GM06990 (cell line): ENCODE data around the gene GHITM.
"Not testable (repeated sequence)": the region's sequence is repeated elsewhere in the genome, so short reads cannot be mapped to it uniquely, and the experiment has no call there.

Experiments
- DNase-seq: peaks from one replicate; pipeline ENCODE4 v3.0.0-alpha.2; 2011; ENCODE audit not compliant: insufficient read length; ENCODE audit errors: extremely low read depth
- H3K27me3 ChIP-seq: replicated peaks from 2 replicates; pipeline ENCODE4 v1.6.0; 2011; ENCODE audit warnings: low read length; ENCODE audit not compliant: control insufficient read depth, insufficient read depth
- H3K36me3 ChIP-seq: 2 replicates; pipeline ENCODE4 v1.5.1; 2011; ENCODE audit warnings: low read length; ENCODE audit not compliant: control insufficient read depth, insufficient read depth
- H3K4me3 ChIP-seq: replicated peaks from 2 replicates; pipeline ENCODE4 v1.5.1; 2011; ENCODE audit warnings: low read depth, mild to moderate bottlenecking, control low read depth, low read length
- TF ChIP-seq, protein P1 (sequence below): IDR thresholded peaks from 2 replicates; pipeline ENCODE4 v1.5.1; 2011; ENCODE audit warnings: low read length, control low read depth, mild to moderate bottlenecking, inconsistent platforms; ENCODE audit not compliant: insufficient read depth, poor library complexity, severe bottlenecking

GHITM gene

DNA sequence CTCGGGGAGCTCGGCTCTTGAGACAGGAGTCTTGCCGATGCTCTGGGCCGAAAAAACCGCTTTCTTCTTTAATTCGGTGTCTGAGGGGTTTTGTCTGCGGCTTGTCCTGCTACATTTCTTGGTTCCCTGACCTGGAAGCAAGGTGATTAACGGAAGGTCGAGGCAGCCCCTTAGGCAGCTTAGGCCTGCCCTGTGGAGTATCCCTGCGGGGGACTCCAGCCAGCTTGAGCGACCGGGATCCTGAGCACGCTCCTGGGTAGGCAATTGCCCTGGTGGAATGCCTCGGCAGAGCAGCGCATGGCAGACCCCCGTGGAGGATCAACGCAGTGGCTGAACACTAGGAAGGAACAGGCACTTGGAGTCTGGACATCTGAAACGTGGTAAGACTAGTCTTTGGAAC, 30.5 kb upstream of the GHITM start:
- Histone ChIP-seq H3K4me3 (no peak overlapping the region), H3K36me3 (no peaks in the 10 kb centered on the region), H3K27me3 (no peaks in the 10 kb centered on the region; the same call in 1 of the 2 replicates)
- no peak for DNase-seq
- TF ChIP-seq, protein P1, sequence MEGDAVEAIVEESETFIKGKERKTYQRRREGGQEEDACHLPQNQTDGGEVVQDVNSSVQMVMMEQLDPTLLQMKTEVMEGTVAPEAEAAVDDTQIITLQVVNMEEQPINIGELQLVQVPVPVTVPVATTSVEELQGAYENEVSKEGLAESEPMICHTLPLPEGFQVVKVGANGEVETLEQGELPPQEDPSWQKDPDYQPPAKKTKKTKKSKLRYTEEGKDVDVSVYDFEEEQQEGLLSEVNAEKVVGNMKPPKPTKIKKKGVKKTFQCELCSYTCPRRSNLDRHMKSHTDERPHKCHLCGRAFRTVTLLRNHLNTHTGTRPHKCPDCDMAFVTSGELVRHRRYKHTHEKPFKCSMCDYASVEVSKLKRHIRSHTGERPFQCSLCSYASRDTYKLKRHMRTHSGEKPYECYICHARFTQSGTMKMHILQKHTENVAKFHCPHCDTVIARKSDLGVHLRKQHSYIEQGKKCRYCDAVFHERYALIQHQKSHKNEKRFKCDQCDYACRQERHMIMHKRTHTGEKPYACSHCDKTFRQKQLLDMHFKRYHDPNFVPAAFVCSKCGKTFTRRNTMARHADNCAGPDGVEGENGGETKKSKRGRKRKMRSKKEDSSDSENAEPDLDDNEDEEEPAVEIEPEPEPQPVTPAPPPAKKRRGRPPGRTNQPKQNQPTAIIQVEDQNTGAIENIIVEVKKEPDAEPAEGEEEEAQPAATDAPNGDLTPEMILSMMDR = no peak

DNA sequence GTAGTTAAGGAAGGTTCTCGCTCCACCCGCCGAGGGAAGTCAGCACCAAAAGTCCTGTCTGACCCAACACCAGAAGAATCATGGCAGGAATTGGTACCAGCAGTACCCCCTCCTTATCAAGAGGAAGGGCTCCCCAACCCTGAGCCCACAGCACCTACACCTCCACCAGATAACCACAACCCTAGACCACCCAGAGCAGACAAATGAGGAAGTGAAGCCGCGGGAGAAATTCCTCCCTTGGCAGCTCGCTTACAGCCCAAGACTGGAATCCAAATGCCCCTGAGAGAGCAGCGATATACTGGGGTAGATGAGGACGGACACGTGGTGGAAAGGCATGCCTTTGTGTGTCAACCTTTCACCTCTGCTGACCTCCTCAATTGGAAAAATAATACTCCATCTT, 29.5 kb upstream of the GHITM start:
- not testable (repeated sequence) for H3K4me3 ChIP-seq, DNase-seq, H3K27me3 ChIP-seq, H3K36me3 ChIP-seq

DNA sequence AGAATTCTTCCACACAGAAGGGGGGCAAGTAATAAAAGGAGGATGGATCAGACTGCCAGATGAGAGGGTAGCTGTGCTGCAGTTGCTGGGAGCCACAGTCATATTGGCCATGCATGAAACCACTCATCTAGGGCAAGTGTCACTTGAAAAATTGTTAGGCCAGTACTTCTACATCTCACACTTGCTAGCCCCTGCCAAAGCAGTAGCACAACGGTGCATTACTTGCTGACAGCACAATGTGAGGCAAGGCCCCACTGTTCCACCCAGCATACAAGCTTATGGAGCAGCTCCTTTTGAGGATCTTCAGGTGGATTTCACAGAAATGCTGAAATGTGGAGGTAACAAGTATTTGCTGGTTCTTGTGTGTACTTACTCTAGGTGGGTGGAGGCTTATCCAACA, 25.8 kb upstream of the GHITM start:
- H3K36me3 ChIP-seq, H3K27me3 ChIP-seq, DNase-seq, H3K4me3 ChIP-seq: not testable (repeated sequence)

DNA sequence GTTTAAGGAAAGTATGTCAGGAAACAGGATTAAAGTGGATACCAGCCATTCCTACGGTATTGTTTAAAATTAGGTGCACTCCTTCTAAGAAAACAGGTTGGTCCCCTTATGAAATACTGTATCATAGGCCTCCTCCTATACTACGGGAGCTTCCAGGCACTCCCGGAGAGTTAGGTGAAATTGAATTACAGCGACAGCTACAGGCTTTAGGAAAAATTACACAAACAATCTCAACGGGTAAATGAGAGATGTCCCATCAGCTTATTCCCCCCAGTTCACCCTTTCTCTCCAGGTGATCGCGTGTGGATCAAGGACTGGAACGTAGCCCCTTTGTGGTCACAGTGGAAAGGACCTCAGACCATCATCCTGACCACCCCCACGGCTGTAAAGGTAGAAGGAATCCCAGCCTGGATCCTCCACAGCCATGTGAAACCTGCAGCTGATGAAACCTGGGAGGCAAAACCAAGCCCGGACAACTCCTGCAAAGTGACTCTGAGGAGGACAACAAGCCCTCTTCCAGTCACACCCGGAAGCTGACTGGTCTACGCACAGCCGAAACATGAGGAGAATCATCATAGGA, 25.1 kb upstream of the GHITM start:
- H3K4me3 ChIP-seq = no peak overlapping the region
- H3K27me3 ChIP-seq = no peaks in the 10 kb centered on the region
- no peak for DNase-seq
- TF ChIP-seq, protein P1 = peak; percentile 39
- H3K36me3 ChIP-seq = no peaks in the 10 kb centered on the region

DNA sequence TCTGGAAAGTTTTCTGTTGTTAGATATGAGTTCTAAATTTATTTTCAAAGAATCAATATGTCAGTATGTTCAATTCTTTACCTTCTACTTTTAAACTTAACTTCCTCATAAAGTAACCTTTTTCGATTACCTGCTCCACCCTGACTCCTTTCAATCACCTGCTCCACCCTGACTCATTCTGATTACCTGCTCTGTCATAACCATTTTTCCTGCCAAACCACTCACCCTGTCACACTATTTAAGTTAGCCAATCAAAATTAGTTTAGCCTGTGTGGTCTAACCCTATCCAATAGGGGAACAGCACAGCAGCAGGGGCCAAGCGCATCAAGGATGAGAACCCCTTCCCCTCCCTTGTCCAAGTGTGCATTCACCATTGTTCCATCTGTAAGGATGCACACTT, 22.1 kb upstream of the GHITM start:
- H3K27me3 ChIP-seq, DNase-seq, H3K36me3 ChIP-seq, H3K4me3 ChIP-seq: not testable (repeated sequence)

DNA sequence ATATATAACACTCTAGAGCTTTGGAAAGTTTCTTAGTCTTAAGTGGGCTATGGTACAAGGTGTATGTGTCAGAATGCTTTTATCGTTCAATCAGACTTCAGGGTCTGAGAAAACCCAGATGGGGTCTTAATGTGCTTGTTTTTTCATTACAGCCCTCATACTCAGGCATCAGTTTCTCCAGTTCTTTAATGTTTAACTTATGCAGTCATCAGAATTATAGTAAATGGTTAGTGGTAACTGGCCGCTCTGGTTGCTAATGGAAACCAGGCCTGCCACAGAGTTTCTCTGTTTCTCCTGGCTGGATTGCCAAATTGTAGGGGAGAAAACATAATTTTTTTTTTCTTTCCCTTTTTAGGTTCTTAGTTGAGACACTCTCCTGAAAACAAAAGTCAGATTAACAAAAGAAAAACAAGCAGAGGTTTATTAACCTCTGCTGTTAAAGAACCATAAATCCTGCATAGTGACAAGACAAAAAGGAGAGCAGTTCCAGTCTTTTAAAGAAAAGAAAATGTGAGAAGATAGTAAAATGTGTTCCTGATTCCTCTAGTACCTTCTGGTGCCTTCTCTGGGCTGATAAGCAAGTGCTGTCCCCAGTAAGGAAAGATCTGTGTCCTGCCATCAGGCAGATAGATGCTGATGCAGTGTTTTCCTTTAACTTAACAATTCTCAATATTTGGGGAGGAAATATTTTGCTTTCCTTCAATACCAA, 21.5 kb upstream of the GHITM start:
- Histone ChIP-seq H3K4me3 (no peak overlapping the region), H3K27me3 (no peaks in the 10 kb centered on the region), H3K36me3 (no peaks in the 10 kb centered on the region)
- TF ChIP-seq, protein P1 = no peak
- no peak for DNase-seq

DNA sequence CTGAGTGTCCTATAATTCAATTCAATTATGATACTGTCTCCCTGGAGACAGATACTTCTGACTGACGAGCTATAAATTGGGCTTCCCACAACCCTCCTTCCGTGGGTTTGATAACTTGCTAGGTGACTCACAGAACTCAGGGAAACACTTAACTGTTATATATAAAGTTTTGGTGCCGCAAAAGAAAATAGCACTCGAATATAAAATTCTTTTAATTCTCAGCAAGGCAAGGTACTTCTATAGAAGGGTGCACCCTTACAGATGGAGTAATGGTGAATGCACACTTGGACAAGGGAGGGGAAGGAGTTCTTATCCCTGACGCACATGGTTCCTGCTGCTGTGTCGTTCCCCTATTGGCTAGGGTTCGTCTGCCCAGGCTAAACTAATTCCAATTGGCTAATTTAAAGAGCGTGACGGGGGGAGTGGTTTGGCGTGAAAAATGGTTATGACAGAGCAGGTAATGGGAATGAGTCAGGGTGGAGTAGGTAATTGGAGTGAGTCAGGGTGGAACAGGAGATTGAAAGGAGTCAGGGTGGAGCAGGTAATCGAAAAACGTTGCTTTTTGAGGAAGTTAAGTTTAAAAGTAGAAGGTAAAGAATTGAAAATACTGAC, 20.8 kb upstream of the GHITM start:
- Histone ChIP-seq H3K4me3 (no peak overlapping the region), H3K36me3 (no peaks in the 10 kb centered on the region), H3K27me3 (no peaks in the 10 kb centered on the region)
- DNase-seq = no peak
- TF ChIP-seq, protein P1 = no peak
